Cardiac fibroblast (primary cell): ENCODE results near the gene WNT9B.

ENCODE experiments used
- DNase-seq, 2 donors: peaks; one replicate each; pipeline versions ENCODE4 v3.0.0 to v3.0.0-alpha.2; 2010; ENCODE audit warnings: low read depth in 2 of 2
- H3K4me3 ChIP-seq, 2 donors: replicated peaks in 1 of 2; 1 replicate in 1 of 2; 2 replicates in 1 of 2; pipeline ENCODE4 v1.5.1; 2011; ENCODE audit warnings: low read depth in 2 of 2, low read length in 2 of 2, mild to moderate bottlenecking in 2 of 2, moderate library complexity in 1 of 2
- CTCF ChIP-seq: IDR thresholded peaks from one replicate; pipeline ENCODE4 v1.5.1; 2011; ENCODE audit warnings: low read depth, mild to moderate bottlenecking, low read length, inconsistent platforms

The WNT9B gene

GRCh38 chr17:46822388-46822921 is 28.9 kb upstream of the WNT9B start:
- no peak for DNase-seq
- peak; percentile 59 for TF ChIP-seq CTCF
- H3K4me3 ChIP-seq = no peak overlapping the region

- DNase-seq = no peak
- H3K4me3 ChIP-seq = no peak overlapping the region
- no peak for TF ChIP-seq CTCF
Measured at GRCh38 chr17:46823657-46824056, 27.7 kb upstream of the WNT9B start.

- no peak for DNase-seq
- no peak overlapping the region for H3K4me3 ChIP-seq
- no peak for TF ChIP-seq CTCF
Measured at GRCh38 chr17:46826116-46826515, 25.3 kb upstream of the WNT9B start.

- H3K4me3 ChIP-seq = no peak overlapping the region
- TF ChIP-seq CTCF = no peak
- DNase-seq = no peak
Measured at GRCh38 chr17:46827274-46827673, 24.1 kb upstream of the WNT9B start.

- TF ChIP-seq CTCF = no peak
- no peak for DNase-seq
- no peak overlapping the region for H3K4me3 ChIP-seq
Measured at GRCh38 chr17:46831573-46832330, 19.6 kb upstream of the WNT9B start.

GRCh38 chr17:46832331-46832821 is 19.0 kb upstream of the WNT9B start:
- no peak overlapping the region for H3K4me3 ChIP-seq
- no peak for DNase-seq
- TF ChIP-seq CTCF = no peak
